Large intestine (tissue), 3 donors: ENCODE measurements around the gene EEPD1. TPM values are rescaled to one million over a fixed set of nuclear protein-coding genes. Genes with fewer than 3 reads are reported as not detected.
"Not testable (repeated sequence)": the region's sequence is repeated elsewhere in the genome, so short reads cannot be mapped to it uniquely, and the experiment has no call there.

Experiments
- DNase-seq, 2 donors: peaks; one replicate each; pipeline versions ENCODE4 v3.0.0 to v3.0.0-alpha.2; 2013
- H3K27ac ChIP-seq: one replicate; pipeline ENCODE4 v1.5.1; 2013; ENCODE audit warnings: low read length
- H3K27me3 ChIP-seq: 2 replicates; pipeline ENCODE4 v1.6.1; 2013; ENCODE audit warnings: low read length; ENCODE audit not compliant: control insufficient read depth, insufficient read depth
- H3K36me3 ChIP-seq: 2 replicates; pipeline ENCODE4 v1.6.1; 2013; ENCODE audit warnings: low read length; ENCODE audit not compliant: control insufficient read depth, insufficient read depth
- H3K4me1 ChIP-seq: one replicate; pipeline ENCODE4 v1.6.1; 2013; ENCODE audit warnings: low read length; ENCODE audit not compliant: control insufficient read depth, insufficient read depth
- H3K4me3 ChIP-seq: one replicate; pipeline ENCODE4 v1.5.1; 2013; ENCODE audit warnings: low read length
- H3K9me3 ChIP-seq: one replicate; pipeline ENCODE4 v1.6.1; 2013; ENCODE audit warnings: mild to moderate bottlenecking, low read depth, low read length, moderate library complexity; ENCODE audit not compliant: control insufficient read depth
- WGBS: methylation state at CpG from one replicate; pipeline ENCODE4 v1.1.5; 2013; ENCODE audit warnings: low lambda C conversion rate; ENCODE audit not compliant: insufficient coverage; 5-methylcytosine and 5-hydroxymethylcytosine counted together
- polyA plus RNA-seq: library from polyadenylated mRNA; unstranded; fragments of 120-200 nt; gene quantifications from one replicate; pipeline ENCODE4 v1.2.1, GENCODE V29; 2013

EEPD1 gene
- polyA plus RNA-seq, 1 donor = 8.4 TPM

DNA sequence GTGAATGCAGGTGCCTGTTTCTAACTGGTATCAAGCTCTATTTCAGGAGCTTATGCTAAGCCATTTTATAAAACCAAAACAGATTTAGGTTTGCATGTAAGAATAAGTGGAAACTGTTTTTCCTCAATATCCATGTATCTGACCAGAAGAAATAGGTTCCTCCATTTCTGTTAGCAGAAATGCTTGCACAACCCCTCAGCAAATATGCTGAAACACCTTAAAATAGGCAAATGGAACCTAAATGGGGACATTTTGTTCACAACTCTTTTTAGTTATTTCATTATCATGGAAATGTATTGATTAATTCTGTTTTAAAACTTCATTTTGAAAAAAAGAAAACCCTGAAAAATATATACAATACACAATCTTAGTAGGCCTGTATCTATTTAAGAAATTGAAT lies 8.9 kb upstream of the EEPD1 start:
- H3K4me1 ChIP-seq = peaks cover 6% of the 10 kb centered on the region
- no peak overlapping the region for H3K4me3 ChIP-seq
- H3K9me3 ChIP-seq = peaks cover 3% of the 10 kb centered on the region
- DNase-seq = no peak
- H3K36me3 ChIP-seq = no peaks in the 10 kb centered on the region
- no peak overlapping the region for H3K27ac ChIP-seq
- no peaks in the 10 kb centered on the region for H3K27me3 ChIP-seq

DNA sequence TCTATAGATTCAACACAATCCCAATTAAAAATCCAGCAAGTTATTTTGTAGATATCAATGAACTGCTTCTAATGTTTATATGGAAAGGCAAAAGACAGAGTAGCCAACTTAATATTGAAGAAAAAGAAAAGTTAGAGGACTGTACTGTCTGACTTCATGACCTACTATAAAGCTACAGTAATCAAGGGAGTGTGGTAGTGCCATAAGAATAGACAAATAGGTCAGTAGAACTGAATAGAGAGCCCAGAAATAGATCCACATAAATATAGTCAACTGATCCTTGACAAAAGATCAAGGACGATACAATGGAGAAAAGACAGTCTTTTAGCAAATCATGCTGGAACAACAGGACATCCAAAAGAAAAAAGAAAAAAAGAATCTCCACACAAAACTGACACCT lies 7.4 kb upstream of the EEPD1 start:
- Histone ChIP-seq H3K4me1 (peaks cover 6% of the 10 kb centered on the region), H3K36me3 (no peaks in the 10 kb centered on the region), H3K27ac (no peak overlapping the region), H3K9me3 (peaks cover 3% of the 10 kb centered on the region), H3K4me3 (no peak overlapping the region), H3K27me3 (no peaks in the 10 kb centered on the region)
- DNase-seq = no peak
- 86% methylated on average over 1 of the region's 1 CpG for WGBS

DNA sequence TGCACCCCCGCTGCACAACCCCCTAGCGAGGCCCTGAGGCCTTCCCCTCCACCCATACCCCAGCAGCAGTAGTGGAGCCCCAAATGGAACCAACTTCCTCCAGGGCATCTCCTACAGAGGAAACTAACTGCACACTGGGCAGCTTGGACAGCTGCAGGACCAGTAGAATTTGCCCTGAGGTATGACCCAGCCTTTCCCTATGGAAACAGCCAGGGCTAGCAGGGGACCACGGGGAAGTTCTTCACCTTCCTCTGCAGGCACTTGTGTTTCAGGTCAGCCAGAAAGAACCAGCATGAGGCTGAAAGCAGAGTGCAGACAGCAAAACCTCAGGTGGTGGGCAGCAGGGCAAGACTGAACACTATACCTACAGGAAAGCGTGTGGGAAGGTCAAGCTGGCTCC lies 5.7 kb upstream of the EEPD1 start:
- H3K36me3 ChIP-seq = no peaks in the 10 kb centered on the region
- no peaks in the 10 kb centered on the region for H3K27me3 ChIP-seq
- no peak for DNase-seq
- no peak overlapping the region for H3K4me3 ChIP-seq
- WGBS = 100% methylated on average over 1 of the region's 4 CpGs
- no peak overlapping the region for H3K27ac ChIP-seq
- peaks cover 5% of the 10 kb centered on the region for H3K4me1 ChIP-seq
- H3K9me3 ChIP-seq = peaks cover 3% of the 10 kb centered on the region

GRCh38 chr7:36148422-36149065 lies 4.5 kb upstream of the EEPD1 start:
- no peak overlapping the region for H3K4me3 ChIP-seq
- WGBS = no CpG with 5 or more reads among the region's 4 CpGs

GRCh38 chr7:36149240-36149639 lies 3.8 kb upstream of the EEPD1 start:
- WGBS = no CpG with 5 or more reads among the region's 2 CpGs
- not testable (repeated sequence) for H3K4me3 ChIP-seq, H3K27ac ChIP-seq, H3K27me3 ChIP-seq, H3K36me3 ChIP-seq, H3K9me3 ChIP-seq, DNase-seq
- H3K4me1 ChIP-seq = peaks cover 11% of the 10 kb centered on the region

More at GRCh38 chr7:36148422-36149065, 4.5 kb upstream of the EEPD1 start:
- Histone ChIP-seq H3K27me3 (no peaks in the 10 kb centered on the region), H3K27ac (no peak overlapping the region), H3K9me3 (peaks cover 3% of the 10 kb centered on the region), H3K36me3 (no peaks in the 10 kb centered on the region), H3K4me1 (peaks cover 5% of the 10 kb centered on the region)
- DNase-seq = no peak

GRCh38 chr7:36149694-36150452 lies 3.2 kb upstream of the EEPD1 start:
- 81% methylated on average over 3 of the region's 8 CpGs for WGBS
- DNase-seq = no peak
- Histone ChIP-seq H3K9me3 (peaks cover 10% of the 10 kb centered on the region), H3K36me3 (no peaks in the 10 kb centered on the region), H3K27me3 (no peaks in the 10 kb centered on the region), H3K4me3 (no peak overlapping the region), H3K4me1 (peaks cover 16% of the 10 kb centered on the region), H3K27ac (no peak overlapping the region)

DNA sequence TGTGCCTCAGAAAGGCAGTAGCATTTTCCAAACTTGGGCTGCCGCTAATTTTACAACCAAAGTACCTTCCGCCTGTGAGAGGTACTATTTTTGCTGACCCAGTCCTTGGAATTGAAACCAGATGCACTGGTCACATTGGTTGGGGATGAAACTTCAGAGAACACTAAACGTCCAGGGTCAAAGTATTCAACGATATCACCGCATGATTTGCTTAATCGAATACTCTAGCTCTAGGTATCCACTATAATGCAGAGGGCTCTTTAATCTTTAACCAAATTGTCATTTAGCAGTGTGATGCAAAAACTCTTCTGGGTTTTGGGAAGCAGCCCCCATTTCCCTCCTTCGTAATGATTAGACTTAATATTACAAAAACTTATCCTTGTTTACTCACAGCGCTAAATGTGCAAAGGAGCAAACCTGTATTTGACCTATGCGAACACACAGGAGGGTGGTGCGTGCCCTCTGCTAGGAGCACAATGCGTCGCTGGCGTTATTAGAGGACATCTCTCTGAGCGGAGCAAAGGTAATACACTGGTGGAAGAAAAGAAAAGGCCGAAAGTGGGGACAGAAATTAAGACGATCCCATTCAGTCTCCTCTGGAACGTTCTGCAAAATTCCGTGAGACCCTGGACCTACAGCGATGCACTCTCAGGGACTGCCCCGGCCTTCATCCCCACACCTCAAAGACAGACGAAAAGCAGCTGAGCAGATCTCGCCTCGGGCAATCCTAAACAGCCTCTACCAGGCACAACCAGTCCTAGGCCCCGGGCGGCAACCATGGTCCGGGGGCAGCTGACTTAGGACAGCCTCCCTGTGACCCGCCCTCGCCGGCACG lies 916 bp upstream of the EEPD1 start:
- H3K4me3 ChIP-seq = peak overlapping the region; percentile 55
- 60% methylated on average over 1 of the region's 30 CpGs for WGBS
- peaks cover 10% of the 10 kb centered on the region for H3K9me3 ChIP-seq
- no peaks in the 10 kb centered on the region for H3K36me3 ChIP-seq
- no peaks in the 10 kb centered on the region for H3K27me3 ChIP-seq
- H3K4me1 ChIP-seq = peaks cover 26% of the 10 kb centered on the region
- peak in 1 of 2 donors; percentile 64 for DNase-seq
- H3K27ac ChIP-seq = peak overlapping the region; percentile 93

- Histone ChIP-seq H3K9me3 (peaks cover 7% of the 10 kb centered on the region), H3K4me1 (peaks cover 40% of the 10 kb centered on the region), H3K27me3 (no peaks in the 10 kb centered on the region), H3K4me3 (peak overlapping the region; percentile 52), H3K27ac (peak overlapping the region; percentile 79), H3K36me3 (no peaks in the 10 kb centered on the region)
- no peak for DNase-seq
- no CpG with 5 or more reads among the region's 32 CpGs for WGBS
Measured at GRCh38 chr7:36153571-36154097, 580 bp downstream of the EEPD1 start.

- Histone ChIP-seq H3K36me3 (no peaks in the 10 kb centered on the region), H3K4me3 (peak overlapping the region; percentile 52), H3K9me3 (peaks cover 7% of the 10 kb centered on the region), H3K27me3 (no peaks in the 10 kb centered on the region), H3K27ac (no peak overlapping the region), H3K4me1 (peaks cover 40% of the 10 kb centered on the region)
- no CpG with 5 or more reads among the region's 44 CpGs for WGBS
- no peak for DNase-seq
Measured at GRCh38 chr7:36154255-36155212, 1.5 kb downstream of the EEPD1 start.
